ENCODE data around the gene ULK4.

DNA sequence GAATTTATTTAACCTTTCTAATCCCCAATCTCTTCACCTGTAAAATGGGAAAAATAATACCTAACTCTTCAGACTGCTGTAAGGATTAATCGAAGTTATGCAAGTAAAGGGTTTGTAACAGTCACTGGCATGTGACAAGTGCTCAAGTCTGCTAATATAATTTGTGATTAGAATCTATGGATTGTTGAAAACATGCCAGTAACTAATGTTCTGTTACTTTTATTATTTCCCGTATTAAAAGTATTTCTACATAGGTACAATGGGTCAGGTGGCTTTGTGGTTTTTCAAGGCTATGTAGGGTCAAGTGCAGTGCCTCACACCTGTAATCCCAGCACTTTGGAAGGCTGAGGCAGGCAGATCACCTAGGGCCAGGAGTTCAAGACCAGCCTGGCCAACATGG is 29.4 kb downstream of the ULK4 start:
- no peak for TF ChIP-seq CTCF (IDR thresholded peaks at IDR 0.05)
- no peak for TF ChIP-seq POLR2A (IDR thresholded peaks at IDR 0.05)

Data from ovary (tissue), 3 donors.